OCI-LY7 (cell line): ENCODE data around the gene STIL. TPM values are rescaled to one million over a fixed set of nuclear protein-coding genes. Genes with fewer than 3 reads are reported as not detected.

ENCODE experiments used
- BruUV-seq: library from RNA; stranded (reverse); fragments of 400-500 nt; replicated peaks from 2 replicates; lab custom pipeline; 2021; lab: Mats Ljungman, UMichigan
- CTCF ChIA-PET: fragments of 300-600 bp; sonication (Branson Sonifier 250); formaldehyde crosslinking; loops from one replicate; lab custom pipeline; 2022; ENCODE audit warnings: antibody characterized with exemption; ENCODE audit not compliant: unreplicated experiment; lab: Charles Lee
- POLR2A ChIA-PET: fragments of 300-600 bp; sonication (Branson Sonifier 250); formaldehyde crosslinking; loops from one replicate; lab custom pipeline; 2022; ENCODE audit warnings: antibody characterized with exemption; lab: Charles Lee
- DNase-seq: peaks from one replicate; pipeline ENCODE4 v3.0.0-alpha.2; 2015; ENCODE audit warnings: low spot score
- H2AFZ ChIP-seq: fragments of 200-600 bp; sonication (generic), shearing (Covaris generic); 2 replicates; pipeline ENCODE4 v1.6.1; 2014; ENCODE audit warnings: mild to moderate bottlenecking, antibody characterized with exemption, low read length, moderate library complexity
- H3K27ac ChIP-seq: fragments of 200-600 bp; sonication (generic); 2 replicates; pipeline ENCODE4 v1.5.1; 2014; ENCODE audit warnings: mixed run types, low read depth, mild to moderate bottlenecking, moderate library complexity, low read length, inconsistent platforms; ENCODE audit not compliant: poor library complexity, severe bottlenecking
- H3K36me3 ChIP-seq: fragments of 200-600 bp; sonication (generic); 2 replicates; pipeline ENCODE4 v1.6.1; 2014; ENCODE audit warnings: mild to moderate bottlenecking, antibody characterized with exemption, low read length, moderate library complexity, mixed read lengths; ENCODE audit not compliant: insufficient read depth
- H3K4me1 ChIP-seq: fragments of 200-600 bp; sonication (generic); 2 replicates; pipeline ENCODE4 v1.5.1; 2014; ENCODE audit warnings: mild to moderate bottlenecking, low read length; ENCODE audit not compliant: insufficient read depth, poor library complexity, severe bottlenecking
- H3K4me2 ChIP-seq: fragments of 200-600 bp; sonication (generic); 2 replicates; pipeline ENCODE4 v1.6.1; 2014; ENCODE audit warnings: mild to moderate bottlenecking, low read length
- H3K4me3 ChIP-seq: fragments of 200-600 bp; sonication (generic); 2 replicates; pipeline ENCODE4 v1.5.1; 2014; ENCODE audit warnings: mild to moderate bottlenecking, low read depth, low read length; ENCODE audit not compliant: poor library complexity, severe bottlenecking
- H3K79me2 ChIP-seq: fragments of 200-600 bp; sonication (generic); 2 replicates; pipeline ENCODE4 v1.6.1; 2016; ENCODE audit warnings: low read depth, mild to moderate bottlenecking, low read length, moderate library complexity, mixed read lengths; ENCODE audit not compliant: insufficient read depth
- H3K9me2 ChIP-seq: fragments of 200-600 bp; sonication (generic); 2 replicates; pipeline ENCODE4 v1.6.1; 2016; ENCODE audit warnings: mild to moderate bottlenecking, low read length, mixed read lengths; ENCODE audit not compliant: insufficient read depth
- H3K9me3 ChIP-seq: fragments of 200-600 bp; sonication (generic); 2 replicates; pipeline ENCODE4 v1.6.1; 2014; ENCODE audit warnings: mild to moderate bottlenecking, mixed run types, low read length, mixed read lengths
- H4K20me1 ChIP-seq: fragments of 200-600 bp; sonication (generic); 2 replicates; pipeline ENCODE4 v1.6.1; 2014; ENCODE audit warnings: mild to moderate bottlenecking, antibody characterized with exemption, low read length, moderate library complexity, mixed read lengths; ENCODE audit not compliant: insufficient read depth
- EZH2phosphoT487 ChIP-seq: fragments of 200-600 bp; sonication (generic); IDR thresholded peaks from 2 replicates; pipeline ENCODE4 v1.6.1; 2018; ENCODE audit warnings: low read depth, borderline replicate concordance, mild to moderate bottlenecking, mixed run types, antibody characterized with exemption, low read length, moderate library complexity, mixed read lengths
- intact Hi-C: fragments of 100-400 bp; cut with micrococcal nuclease; formaldehyde crosslinking; loops from one replicate; pipeline ENCODE4 v1.10.0; 2022; ENCODE audit not compliant: unreplicated experiment
- total RNA-seq, 2 experiments: library from RNA; depleted of rRNA in 1 of 2; stranded (reverse); fragments of >200 nt in 1 of 2; shearing (Covaris generic) in 1 of 2; gene quantifications; 2 replicates each; pipeline ENCODE4 v1.2.3, GENCODE V29; 2014 to 2022
- TF ChIP-seq, protein P1 (sequence below): fragments of 200-600 bp; sonication (generic); conservative IDR thresholded peaks from 2 replicates; pipeline ENCODE4 v1.5.1; 2014; ENCODE audit warnings: mild to moderate bottlenecking, antibody characterized with exemption, low read length, moderate library complexity, mixed read lengths

The STIL gene
- total RNA-seq, 2 experiments from 2014 or later, result 46.6 to 60.0 TPM

DNA sequence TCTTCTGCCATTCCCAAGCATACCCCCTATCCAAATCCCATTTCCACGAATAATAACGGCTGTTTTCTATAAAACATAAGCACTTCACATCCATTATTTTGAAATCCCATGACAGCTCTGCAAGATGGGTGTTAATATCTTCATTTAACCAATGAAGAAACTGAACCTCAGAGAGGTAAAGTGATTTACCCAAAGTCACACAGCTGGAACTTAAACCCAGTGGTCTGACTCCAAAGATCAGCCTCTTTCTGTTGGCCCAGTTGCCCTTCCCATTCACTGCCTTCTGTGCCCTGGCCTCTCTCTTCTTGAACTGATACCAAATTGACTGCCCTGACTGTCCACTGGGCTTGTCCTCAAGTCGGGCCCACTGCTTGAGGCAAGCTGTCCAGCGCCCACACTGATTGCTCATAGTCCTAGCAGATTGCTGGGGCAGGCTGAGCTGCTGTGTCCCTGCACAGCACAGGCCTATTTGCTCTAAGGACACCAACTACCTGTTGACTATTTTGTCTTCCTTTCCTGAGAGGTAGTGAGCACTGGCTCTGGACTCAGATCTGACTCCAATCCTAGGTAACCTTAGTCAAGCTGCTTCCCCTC, 101.2 kb downstream of the STIL start:
- no peak overlapping the region for H3K27ac ChIP-seq
- no peak overlapping the region for H2AFZ ChIP-seq
- no peak overlapping the region for H3K4me3 ChIP-seq
- H3K9me2 ChIP-seq, result no peaks in the 10 kb centered on the region
- no peaks in the 10 kb centered on the region for H4K20me1 ChIP-seq
- BruUV-seq, result no TSS peak
- TF ChIP-seq, protein P1, sequence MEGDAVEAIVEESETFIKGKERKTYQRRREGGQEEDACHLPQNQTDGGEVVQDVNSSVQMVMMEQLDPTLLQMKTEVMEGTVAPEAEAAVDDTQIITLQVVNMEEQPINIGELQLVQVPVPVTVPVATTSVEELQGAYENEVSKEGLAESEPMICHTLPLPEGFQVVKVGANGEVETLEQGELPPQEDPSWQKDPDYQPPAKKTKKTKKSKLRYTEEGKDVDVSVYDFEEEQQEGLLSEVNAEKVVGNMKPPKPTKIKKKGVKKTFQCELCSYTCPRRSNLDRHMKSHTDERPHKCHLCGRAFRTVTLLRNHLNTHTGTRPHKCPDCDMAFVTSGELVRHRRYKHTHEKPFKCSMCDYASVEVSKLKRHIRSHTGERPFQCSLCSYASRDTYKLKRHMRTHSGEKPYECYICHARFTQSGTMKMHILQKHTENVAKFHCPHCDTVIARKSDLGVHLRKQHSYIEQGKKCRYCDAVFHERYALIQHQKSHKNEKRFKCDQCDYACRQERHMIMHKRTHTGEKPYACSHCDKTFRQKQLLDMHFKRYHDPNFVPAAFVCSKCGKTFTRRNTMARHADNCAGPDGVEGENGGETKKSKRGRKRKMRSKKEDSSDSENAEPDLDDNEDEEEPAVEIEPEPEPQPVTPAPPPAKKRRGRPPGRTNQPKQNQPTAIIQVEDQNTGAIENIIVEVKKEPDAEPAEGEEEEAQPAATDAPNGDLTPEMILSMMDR, result no peak
- TF ChIP-seq EZH2phosphoT487, result no peak
- no peak overlapping the region for H3K4me2 ChIP-seq
- POLR2A ChIA-PET, result interaction anchor here (1.3 kb wide), 1 partner anchor 11 kb away, joined by 3 read pairs; no protein-coding TSS in a partner anchor
- no peak for DNase-seq
- CTCF ChIA-PET, result interaction anchor here (0.5 to 0.6 kb wide), 2 partner anchors 144 to 179 kb away, joined by 3 to 7 read pairs; no protein-coding TSS in a partner anchor
- no peaks in the 10 kb centered on the region for H3K4me1 ChIP-seq
- no peaks in the 10 kb centered on the region for H3K9me3 ChIP-seq
- no peaks in the 10 kb centered on the region for H3K79me2 ChIP-seq
- no peaks in the 10 kb centered on the region for H3K36me3 ChIP-seq
- intact Hi-C loops, result no loop called here

- ChIA-PET POLR2A (interaction anchor here (1.3 kb wide), 1 partner anchor 11 kb away, joined by 3 read pairs; no protein-coding TSS in a partner anchor), CTCF (no interaction called here)
- Histone ChIP-seq H3K4me3 (no peak overlapping the region), H3K9me2 (no peaks in the 10 kb centered on the region), H2AFZ (no peak overlapping the region), H3K79me2 (no peaks in the 10 kb centered on the region), H4K20me1 (no peaks in the 10 kb centered on the region), H3K36me3 (no peaks in the 10 kb centered on the region), H3K4me1 (no peaks in the 10 kb centered on the region), H3K27ac (no peak overlapping the region), H3K9me3 (no peaks in the 10 kb centered on the region), H3K4me2 (no peak overlapping the region)
- no peak for DNase-seq
- intact Hi-C loops, result no loop called here
- no peak for TF ChIP-seq EZH2phosphoT487
- TF ChIP-seq, protein P1, result no peak
- no TSS peak for BruUV-seq
Measured at GRCh38 chr1:47211796-47212269, 102.1 kb downstream of the STIL start.

- DNase-seq, result no peak
- Histone ChIP-seq H4K20me1 (no peaks in the 10 kb centered on the region), H3K9me2 (no peaks in the 10 kb centered on the region), H3K4me1 (no peaks in the 10 kb centered on the region), H3K4me2 (no peak overlapping the region), H3K9me3 (no peaks in the 10 kb centered on the region), H3K4me3 (no peak overlapping the region), H3K79me2 (no peaks in the 10 kb centered on the region), H2AFZ (no peak overlapping the region), H3K27ac (no peak overlapping the region), H3K36me3 (no peaks in the 10 kb centered on the region)
- POLR2A ChIA-PET, result interaction anchor here (0.6 kb wide), 1 partner anchor 26 kb away, joined by 3 read pairs; no protein-coding TSS in a partner anchor
- BruUV-seq, result no TSS peak
- CTCF ChIA-PET, result no interaction called here
- intact Hi-C loops, result no loop called here
- no peak for TF ChIP-seq EZH2phosphoT487
- TF ChIP-seq, protein P1, result no peak
Measured at GRCh38 chr1:47210666-47211065, 103.3 kb downstream of the STIL start.
